HG03280 (cell line): ENCODE results near the gene FGF1.

ENCODE experiments used
- ATAC-seq: cut with Tn5 transposase; IDR thresholded peaks from one replicate; pipeline ENCODE4 v1.9.1; 2021; ENCODE audit warnings: mild to moderate bottlenecking, moderate library complexity; ENCODE audit not compliant: unreplicated experiment

Gene FGF1

DNA sequence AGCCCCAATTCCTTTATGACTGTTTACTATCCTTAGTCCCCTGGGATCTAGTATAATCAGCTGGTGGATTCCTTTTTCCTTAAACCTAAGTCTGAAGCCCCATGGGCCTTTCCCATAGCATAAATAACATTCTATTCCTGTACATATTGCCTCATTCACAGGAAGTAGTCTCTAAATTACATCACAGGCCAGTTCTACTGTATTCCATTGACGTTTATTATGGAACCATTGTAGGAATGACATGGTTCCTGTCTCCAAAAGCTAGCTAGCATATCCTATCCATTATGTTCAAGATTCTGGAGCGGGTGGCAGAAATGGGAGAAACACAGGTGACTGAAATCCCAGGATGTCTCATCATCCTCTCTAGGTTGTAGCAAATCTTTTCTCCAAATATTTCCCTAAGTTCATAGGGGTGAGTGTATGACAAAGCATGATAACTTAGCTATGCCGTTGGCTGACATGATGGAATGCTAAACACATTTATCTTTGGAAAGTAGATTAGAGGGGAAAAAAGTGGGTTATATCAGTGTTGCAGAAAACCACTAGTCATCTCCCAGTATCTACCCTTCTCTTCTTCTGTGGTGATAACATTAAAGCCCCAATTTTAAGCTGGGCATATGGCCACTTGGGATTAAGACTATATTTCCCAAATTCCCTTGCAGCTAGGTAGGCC is 140.1 kb downstream of the FGF1 start:
- no peak for ATAC-seq

DNA sequence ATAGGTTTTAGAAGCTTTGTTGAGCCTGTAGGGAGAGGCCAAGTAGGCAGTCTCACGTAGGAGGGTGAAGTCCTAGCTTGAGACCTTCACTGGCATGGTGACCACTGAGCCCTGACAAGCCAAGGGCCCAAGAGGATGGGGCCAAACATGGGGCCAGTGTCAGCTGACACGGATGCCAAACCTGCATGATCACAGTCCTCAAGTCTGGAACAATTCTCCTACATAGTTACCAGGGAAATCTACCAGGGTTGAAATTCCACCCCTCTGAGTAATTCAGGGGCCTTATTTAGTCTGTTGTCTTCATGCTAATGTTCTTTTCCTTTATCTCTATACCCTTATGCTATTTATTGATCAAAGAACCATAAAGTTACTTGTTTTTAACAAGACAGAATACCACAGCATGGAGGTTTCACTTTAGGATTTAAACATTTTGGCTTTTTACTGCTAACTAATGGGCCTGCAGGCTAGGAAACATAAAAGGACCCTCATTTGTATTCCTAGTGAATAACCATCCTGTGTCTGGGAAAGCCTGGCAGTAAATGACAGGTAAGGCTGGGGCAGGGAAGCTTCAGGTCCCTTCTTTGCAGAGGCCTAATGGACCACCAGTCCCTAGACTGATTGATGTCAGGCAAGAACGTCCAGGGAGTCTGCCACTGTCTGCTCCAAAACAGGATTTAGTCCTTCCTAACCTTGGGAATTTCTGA is 140.8 kb downstream of the FGF1 start:
- no peak for ATAC-seq

DNA sequence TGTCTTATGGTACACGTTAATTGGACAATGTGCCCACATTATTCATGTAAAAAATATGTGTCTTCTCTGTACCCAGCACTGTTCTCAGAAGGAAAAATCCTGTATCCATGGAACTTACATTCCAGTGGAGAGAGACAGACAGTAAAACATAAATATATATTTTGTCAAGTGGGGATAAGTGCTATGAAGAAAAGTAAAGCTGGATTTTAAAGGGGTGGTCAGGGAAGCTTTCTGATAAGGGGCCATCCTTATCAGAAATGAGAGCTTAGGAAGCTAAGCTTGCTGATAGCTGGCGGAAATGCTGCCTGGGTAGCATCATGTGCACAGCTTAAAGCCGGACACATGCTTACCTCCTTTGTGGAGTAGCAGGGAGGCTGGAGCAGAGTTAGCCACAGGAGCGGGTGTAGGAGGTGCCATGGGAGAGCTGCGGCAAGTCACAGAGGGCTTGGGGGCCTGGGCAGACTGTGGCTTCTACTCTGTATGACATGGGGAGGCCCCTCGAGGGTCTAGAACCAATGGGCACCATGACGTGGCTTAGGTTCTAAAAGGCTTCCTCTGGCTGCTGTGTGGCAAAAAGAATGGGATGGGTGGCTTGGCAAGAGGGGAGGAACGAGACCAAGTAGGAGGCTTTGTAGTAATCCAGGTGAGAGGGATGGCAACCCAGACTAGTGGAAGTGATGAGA is 141.7 kb downstream of the FGF1 start:
- ATAC-seq, result no peak

DNA sequence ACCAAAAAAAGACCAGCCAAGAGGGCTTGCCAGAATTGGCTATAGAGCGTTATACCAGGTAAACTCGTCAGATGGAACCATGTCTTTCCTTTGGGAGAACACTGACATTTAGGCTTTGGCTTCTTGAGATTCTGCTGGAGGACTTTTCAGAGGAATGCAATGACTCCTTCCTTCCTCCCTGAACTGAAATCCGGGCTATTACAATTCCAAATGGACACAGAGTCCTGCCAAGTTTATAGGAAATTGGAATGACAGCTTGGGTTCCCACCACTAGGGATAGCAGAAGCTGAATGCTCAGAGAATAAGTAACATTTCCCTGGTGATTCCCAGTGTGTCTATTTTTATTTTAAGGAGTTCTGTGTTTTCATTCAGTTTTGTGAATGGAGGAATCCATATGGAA is 143.0 kb downstream of the FGF1 start:
- no peak for ATAC-seq
